COLO668 (cell line): ENCODE results near the gene SKIDA1.
"Not testable (repeated sequence)": the region's sequence is repeated elsewhere in the genome, so short reads cannot be mapped to it uniquely, and the experiment has no call there.

ENCODE experiments used
- DNase-seq: peaks from one replicate; lab custom pipeline; 2025; ENCODE audit not compliant: unreplicated experiment; lab: John Stamatoyannopoulos, UW

The SKIDA1 gene

DNA sequence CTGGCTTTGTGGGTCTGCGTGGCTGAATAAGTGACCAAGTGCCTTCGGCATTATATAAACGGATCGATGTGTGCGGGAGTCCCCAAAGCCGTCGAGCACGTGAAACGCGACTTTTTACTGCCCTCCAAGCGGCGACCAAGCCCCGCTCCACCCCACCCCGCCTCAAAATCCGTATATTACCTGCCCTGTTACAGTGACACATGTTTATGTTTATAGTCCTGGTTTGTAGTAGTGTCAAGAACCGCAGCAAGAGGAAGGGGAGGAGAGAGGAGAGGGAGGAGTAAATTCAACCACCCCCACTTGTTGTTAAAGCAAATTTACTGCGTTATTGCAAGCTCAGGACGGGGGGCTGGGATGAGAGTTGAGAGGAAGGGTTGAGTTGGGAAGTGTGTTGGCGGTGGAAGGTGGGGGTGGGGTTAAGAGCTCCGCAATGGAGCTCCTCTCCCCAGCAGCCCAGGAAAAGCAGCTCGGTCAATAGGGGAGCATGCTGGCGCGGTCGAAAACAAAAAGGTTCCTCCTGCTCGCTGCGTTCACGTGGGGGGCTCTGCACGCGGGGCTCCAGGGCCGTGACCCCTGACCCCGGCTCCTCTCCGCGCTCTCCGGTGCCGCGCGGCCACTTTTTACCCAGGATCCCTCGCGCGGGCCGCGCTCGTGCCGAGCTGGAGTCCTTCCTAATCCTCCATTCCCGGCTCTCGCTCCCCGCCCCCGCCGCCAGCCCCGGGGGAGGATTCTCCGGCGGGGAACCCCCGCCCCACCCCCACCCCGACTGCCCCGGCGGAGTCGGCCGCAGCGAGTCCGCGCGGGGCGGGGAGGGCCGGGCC lies at the start of gene SKIDA1:
Gene SKIDA1 (minus strand): TSS at position 316 of the 821 bp plus-strand sequence. CDS start 7,860 bp downstream, outside the sequence.
- peak; percentile 92 for DNase-seq

DNA sequence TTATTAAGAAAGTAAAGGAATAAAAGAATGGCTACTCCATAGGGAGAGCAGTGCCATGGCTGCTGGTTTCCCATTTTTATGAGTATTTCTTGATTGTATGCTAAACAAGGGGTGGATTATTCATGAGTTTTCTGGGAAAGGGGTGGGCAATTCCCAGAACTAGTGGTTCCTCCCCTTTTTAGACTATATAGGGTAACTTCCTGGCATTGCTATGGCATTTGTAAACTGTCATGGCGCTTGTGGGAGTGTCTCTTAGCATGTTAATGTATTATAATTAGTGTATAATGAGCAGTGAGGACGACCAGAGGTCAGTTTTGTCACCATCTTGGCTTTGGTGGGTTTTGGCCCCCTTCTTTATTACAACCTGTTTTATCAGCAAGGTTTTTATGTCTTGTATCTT lies 49.0 kb upstream of the SKIDA1 start:
- not testable (repeated sequence) for DNase-seq

DNA sequence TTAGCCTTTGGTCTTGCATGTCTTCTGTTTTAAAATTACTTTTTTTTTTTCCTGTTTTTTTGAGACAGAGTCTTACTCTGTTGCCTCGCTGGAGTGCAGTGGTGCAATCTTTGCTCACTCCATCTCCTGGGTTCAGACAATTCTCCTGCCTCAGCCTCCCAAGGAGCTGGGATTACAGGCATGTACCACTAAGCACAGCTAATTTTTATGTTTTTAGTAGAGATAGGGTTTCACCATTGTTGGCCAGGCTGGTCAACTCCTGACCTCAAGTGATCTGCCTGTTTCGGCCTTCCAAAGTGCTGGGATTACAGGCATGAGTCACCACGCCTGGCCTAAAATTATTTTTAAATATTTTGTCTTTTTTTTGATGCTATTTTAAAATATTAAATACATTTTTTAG lies 47.1 kb upstream of the SKIDA1 start:
- DNase-seq = no peak

GRCh38 chr10:21570761-21571521 lies 45.5 kb upstream of the SKIDA1 start:
- DNase-seq = no peak

DNA sequence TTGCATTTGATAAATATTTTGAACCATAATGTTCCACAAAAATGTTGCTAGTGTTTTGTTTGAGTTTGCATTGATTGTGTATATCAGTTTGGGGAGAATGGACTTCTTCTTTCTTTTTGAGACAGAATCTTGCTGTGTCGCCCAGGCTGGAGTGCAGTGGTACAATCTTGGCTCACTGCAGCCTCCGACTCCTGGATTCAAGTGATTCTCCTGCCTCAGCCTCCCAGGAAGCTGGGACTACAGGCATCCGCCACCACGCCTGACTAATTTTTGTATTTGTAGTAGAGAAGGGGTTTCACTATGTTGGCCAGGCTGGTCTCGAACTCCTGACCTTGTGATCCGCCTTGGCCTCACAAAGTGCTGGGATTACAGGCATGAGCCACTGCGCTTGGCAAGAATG lies 33.5 kb upstream of the SKIDA1 start:
- not testable (repeated sequence) for DNase-seq

DNA sequence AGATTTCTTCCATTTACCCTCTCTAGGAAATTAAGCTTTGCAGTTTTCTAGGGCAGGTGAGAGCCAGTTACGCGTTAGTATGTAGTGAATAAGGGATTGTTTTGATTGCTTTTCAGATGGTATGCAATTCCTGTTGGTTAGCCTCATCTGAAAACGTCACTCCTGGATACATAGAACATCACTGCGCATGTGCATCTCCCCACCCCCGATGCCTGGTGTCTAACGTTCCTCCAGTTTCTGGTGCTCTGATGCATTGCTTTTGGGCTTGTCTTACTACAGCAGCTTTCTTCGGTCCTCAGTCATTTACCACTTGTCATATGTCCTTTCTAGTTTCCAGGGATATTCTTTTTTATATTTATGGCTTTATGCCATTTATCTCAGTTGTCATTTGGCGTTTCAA lies 31.0 kb upstream of the SKIDA1 start:
- DNase-seq = no peak

DNA sequence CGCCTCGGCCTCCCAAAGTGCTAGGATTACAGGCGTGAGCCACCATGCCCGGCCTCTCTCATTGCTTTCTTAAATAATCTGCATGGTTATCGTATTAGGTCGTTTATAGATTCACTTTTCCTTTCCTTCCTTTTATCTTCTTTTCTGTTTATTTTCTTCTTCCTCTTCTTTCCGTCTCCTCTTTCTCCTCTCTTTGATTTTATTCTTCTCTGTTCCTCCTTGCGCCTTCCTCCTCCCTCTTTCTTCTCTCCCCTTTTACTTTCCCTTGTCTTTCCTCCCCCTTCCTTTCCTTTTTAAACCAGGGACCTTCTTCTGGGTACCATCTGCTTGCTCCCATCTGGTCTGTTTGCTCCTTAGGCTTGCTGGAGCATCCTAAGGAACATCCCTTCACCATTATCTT lies 27.2 kb upstream of the SKIDA1 start:
- no peak for DNase-seq

DNA sequence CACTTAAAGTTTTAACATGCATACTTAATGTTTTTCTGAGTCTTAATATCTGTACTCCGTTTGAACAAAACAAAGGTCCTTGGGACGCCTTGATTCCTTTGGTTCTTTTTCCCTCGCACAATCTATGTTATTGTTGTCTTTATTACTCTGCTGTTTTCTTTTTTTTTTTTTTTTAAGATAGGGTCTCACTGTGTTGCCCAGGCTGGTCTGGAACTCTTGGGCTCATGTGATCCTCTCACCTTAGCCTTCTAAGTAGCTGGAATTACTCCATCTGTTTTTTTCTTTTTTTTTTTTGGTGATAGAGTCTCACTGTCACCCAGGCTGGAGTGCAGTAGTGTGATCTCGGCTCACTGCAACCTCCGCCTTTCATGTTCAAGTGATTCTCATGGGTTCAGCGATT lies 21.8 kb upstream of the SKIDA1 start:
- DNase-seq = no peak

GRCh38 chr10:21540701-21541100 lies 15.2 kb upstream of the SKIDA1 start:
- DNase-seq = not testable (repeated sequence)

DNA sequence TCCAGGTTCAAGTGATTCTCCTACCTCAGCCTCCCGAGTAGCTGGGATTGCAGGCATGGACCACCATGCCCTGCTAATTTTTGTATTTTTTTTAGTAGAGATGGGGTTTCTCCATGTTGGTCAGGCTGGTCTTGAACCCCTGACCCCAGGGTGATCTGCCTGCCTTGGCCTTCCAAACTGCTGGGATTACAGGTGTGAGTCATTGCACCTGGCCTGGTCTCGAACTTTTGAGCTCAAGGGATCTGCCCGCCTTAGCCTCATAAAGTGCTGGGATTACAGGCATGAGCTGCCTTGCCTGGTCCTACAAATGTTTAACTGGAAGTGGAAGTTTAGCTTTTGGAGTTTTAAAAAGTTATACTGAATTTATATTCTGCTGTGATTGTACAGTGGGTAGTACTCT lies 11.4 kb upstream of the SKIDA1 start:
- DNase-seq = no peak

GRCh38 chr10:21535976-21536375 lies 10.5 kb upstream of the SKIDA1 start:
- DNase-seq = not testable (repeated sequence)

DNA sequence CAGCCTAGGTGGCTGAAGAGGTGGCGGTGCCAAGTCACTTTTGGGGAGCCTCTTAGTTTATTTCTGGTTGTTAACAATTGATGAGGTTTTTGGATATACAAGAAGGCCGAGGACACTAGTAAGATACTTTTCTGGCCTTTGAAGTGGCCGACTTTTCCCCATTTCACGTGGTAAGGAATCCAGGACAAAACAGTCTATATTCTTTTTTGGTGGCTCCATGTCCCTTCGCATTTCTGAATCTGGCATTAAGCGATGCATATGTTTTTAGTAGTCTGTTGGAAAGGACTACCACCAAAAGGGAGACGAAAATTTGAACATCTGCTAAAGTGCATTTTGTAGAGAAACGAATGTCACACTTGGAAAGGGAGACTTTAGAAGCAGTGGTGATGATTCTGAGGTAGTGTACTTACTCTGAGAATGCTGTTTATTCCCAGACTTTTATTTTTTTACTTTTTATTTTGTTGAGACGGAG lies 10.0 kb upstream of the SKIDA1 start:
- no peak for DNase-seq

DNA sequence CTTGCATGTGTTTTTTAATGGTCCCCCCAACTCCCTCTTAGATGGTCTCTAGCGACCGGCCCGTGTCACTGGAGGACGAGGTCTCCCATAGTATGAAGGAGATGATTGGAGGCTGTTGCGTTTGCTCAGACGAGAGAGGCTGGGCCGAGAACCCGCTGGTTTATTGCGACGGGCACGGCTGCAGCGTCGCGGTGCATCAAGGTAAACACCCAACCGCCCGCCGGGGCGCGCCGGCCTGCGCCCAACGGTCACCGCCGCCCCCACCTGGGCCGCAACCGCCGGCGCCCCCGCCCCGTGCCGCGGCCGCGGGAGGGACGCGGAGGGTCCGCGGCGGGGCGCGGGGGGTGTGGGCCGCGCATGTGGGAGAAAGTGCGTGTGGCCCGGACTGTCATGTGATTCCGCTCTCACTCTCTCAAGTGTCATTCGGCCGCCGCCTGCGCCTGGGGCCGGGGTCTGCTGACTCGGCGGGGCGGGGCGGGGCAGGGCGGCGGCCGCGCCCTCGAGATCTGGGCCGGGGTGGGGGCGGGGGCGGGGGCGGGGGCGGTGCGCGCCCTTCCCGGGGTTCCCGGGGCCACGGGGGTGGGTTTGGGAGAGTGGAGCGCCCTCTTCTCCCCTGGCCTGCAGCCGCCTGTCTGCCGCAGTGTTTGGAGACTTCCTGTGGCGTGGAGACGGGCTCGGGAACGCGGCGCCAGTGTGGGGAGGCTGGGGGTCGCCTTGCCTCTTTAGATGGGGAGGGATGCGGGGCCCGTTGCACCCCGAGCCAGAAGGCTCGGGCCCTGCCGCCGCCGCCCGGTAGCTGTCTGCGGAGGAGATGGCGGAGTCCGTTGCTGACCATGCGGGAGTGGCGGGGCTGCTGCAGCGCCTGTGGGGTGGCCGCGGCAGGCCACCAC lies 9.4 kb upstream of the SKIDA1 start:
- DNase-seq = peak; percentile 60

DNA sequence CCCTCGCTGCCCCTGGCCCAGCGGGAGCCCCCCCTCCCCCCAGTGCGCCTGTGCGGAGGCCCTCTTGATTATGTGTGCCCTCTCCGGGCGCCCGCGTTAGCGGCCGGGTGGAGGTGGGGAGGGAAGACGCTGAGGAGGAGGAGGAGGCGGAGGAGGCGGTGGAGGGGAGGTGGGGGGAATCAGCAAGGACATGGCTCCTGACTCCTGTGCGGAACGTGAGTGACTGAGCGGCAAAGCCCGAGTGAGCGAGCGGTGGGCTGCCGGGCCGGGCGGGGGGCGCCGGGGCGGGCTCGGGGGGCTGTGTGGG lies 8.8 kb upstream of the SKIDA1 start:
- no peak for DNase-seq

GRCh38 chr10:21533467-21534279 lies 8.2 kb upstream of the SKIDA1 start, which contains the start of gene MLLT10:
MLLT10 (plus strand) TSS chr10:21534232; CDS start chr10:21534645, 413 bp downstream.
- DNase-seq = peak; percentile 97

- DNase-seq = no peak
Observed at GRCh38 chr10:21532694-21533466, 7.4 kb upstream of the SKIDA1 start.

DNA sequence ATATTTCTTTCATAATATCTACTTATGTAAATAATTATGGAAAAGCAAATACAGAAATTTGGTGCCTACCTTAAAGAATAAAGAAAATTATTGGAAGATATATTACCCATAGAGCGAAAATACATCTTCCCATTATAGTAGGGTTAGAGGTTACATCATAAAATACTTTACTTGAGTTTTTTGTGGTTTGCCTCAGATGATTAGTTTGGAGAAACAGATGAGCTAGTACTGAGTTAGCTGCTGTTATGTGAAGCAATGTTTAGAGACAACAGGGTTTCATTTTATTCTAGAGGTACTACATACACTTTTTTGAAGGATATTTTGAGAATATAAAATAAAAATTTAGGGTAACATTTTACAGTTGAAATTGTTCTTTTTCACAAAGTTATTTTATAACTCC lies 5.7 kb upstream of the SKIDA1 start:
- DNase-seq = no peak

- DNase-seq = no peak
Observed at GRCh38 chr10:21530641-21531040, 5.2 kb upstream of the SKIDA1 start.

- no peak for DNase-seq
Observed at GRCh38 chr10:21530168-21530567, 4.7 kb upstream of the SKIDA1 start.
